OCI-LY1 (cell line): ENCODE measurements around the gene SIX1.

Source experiments
- EZH2 ChIP-seq: fragments of 200-600 bp; sonication (generic), shearing (Covaris generic); IDR thresholded peaks from 2 replicates; pipeline ENCODE4 v1.8.0; 2017; ENCODE audit warnings: borderline replicate concordance, mixed run types, mild to moderate bottlenecking, antibody characterized with exemption, low read length, moderate library complexity, mixed read lengths
- TF ChIP-seq, protein P1 (sequence below): fragments of 200-600 bp; sonication (generic), shearing (Covaris generic); IDR thresholded peaks from 2 replicates; pipeline ENCODE4 v1.5.1; 2017; ENCODE audit warnings: mild to moderate bottlenecking, antibody characterized with exemption, low read length, moderate library complexity, mixed read lengths

DNA sequence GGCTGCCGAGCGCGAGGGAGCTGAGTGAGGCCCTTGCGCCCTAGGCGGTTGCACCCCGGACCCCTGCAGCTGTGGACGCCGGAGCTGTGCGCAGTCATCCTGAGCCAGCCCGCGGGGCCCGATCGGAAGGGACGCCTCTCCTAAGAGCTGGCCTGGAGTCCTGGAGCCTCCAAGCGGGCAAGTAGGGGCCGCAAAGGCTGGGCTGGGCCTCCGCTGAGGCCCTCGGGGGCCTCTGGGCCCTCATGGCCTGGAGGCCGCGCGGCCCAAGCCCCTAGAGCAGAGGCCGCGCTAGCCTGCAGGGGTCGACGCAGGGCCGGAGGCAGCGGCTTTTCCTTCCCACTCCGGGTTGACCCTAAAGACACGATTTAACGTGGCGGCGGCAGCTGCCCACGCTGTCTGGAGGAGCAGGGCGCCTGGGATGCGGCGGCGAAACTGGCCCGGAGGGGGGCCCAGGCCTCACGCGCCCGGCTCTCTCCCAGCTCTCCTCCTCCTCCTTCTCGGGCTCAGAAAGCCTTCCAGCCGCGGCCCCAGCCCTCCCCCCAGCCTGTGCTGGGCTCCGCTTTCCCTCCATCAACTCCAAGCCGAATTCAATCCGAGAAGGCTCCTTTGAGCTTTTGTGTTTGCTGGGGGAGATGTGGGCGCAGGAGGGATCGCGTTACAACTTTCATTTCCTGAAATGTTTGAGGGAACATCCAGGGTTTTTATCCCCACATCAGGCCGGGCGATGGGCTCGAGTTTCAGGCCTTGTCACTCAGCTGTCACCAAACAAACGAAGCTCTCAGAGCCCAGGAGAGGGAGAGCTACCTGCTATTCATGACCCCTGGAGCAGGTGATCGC lies 11.6 kb downstream of the SIX1 start:
- TF ChIP-seq, protein P1, sequence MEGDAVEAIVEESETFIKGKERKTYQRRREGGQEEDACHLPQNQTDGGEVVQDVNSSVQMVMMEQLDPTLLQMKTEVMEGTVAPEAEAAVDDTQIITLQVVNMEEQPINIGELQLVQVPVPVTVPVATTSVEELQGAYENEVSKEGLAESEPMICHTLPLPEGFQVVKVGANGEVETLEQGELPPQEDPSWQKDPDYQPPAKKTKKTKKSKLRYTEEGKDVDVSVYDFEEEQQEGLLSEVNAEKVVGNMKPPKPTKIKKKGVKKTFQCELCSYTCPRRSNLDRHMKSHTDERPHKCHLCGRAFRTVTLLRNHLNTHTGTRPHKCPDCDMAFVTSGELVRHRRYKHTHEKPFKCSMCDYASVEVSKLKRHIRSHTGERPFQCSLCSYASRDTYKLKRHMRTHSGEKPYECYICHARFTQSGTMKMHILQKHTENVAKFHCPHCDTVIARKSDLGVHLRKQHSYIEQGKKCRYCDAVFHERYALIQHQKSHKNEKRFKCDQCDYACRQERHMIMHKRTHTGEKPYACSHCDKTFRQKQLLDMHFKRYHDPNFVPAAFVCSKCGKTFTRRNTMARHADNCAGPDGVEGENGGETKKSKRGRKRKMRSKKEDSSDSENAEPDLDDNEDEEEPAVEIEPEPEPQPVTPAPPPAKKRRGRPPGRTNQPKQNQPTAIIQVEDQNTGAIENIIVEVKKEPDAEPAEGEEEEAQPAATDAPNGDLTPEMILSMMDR, result no peak
- TF ChIP-seq EZH2, result no peak
